Heart left ventricle (tissue), 13 donors: ENCODE measurements around the gene TBCD.

Source experiments
- CTCF ChIP-seq, 12 donors: fragments of 200-600 bp; sonication (generic) in 4 of 12; IDR thresholded peaks; one replicate each; pipeline versions ENCODE4 v1.5.0 to v1.8.0; 2018 to 2022; ENCODE audit warnings: antibody characterized with exemption in 12 of 12, mild to moderate bottlenecking in 5 of 12
- POLR2A ChIP-seq, 2 donors: fragments of 450-650 bp; IDR thresholded peaks; one replicate each; pipeline ENCODE4 v1.6.1; 2017; ENCODE audit warnings: antibody characterized with exemption in 2 of 2, mild to moderate bottlenecking in 2 of 2, moderate library complexity in 2 of 2
- donor health status: ischemic (EF 13 %, LVEDD 7.1; RV severe dilation, severe dysfunction).
- donor health status: DM: no; HTN: yes; CAD: no.
- donor health status: DM: no; HTN: no; CAD: no.
- donor health status: ischemic (EF 25% LVEDD 6.9; RV normal size, moderate dysfunction).
- donor health status: ischemic (EF 25% LVEDD 5.7; RV mildly dilated, moderate dysfunction).
- donor health status: ischemic (EF 35%, LVEDD 5.7; RV mildly dilated, moderate dysfunction).
- donor health status: nonischemic (EF 11% LVEDD 7.7; RV severe dilation, severe dysfunction).
- donor health status: DM: yes; HTN: yes; CAD: no.
- donor health status: PGD.
- donor health status: ischemic (EF 29% LVEDD 5.4; RV normal size, mild dysfunction).
- donor health status: nonischemic (EF 23%, LVEDD 6.1; RV moderate dilation, normal function).

- no peak for TF ChIP-seq CTCF (IDR thresholded peaks at IDR 0.05)
- TF ChIP-seq POLR2A (IDR thresholded peaks at IDR 0.05): no peak
Measured at GRCh38 chr17:82844796-82845162, 92.9 kb downstream of the TBCD start.
